A172 (cell line): ENCODE measurements around the gene RPL12. TPM values are rescaled to one million over a fixed set of nuclear protein-coding genes. Genes with fewer than 3 reads are reported as not detected.

ENCODE experiments used
- DNase-seq: peaks from one replicate; pipeline ENCODE4 v3.0.0-alpha.2; 2015; ENCODE audit warnings: low spot score
- total RNA-seq: library from RNA; depleted of rRNA; stranded (reverse); fragments of >200 nt; shearing (Covaris generic); gene quantifications from 2 replicates; pipeline ENCODE4 v1.2.3, GENCODE V29; 2014; rRNA removed

Gene RPL12
- total RNA-seq: 1,716 and 1,722 TPM in 2 replicates

DNA sequence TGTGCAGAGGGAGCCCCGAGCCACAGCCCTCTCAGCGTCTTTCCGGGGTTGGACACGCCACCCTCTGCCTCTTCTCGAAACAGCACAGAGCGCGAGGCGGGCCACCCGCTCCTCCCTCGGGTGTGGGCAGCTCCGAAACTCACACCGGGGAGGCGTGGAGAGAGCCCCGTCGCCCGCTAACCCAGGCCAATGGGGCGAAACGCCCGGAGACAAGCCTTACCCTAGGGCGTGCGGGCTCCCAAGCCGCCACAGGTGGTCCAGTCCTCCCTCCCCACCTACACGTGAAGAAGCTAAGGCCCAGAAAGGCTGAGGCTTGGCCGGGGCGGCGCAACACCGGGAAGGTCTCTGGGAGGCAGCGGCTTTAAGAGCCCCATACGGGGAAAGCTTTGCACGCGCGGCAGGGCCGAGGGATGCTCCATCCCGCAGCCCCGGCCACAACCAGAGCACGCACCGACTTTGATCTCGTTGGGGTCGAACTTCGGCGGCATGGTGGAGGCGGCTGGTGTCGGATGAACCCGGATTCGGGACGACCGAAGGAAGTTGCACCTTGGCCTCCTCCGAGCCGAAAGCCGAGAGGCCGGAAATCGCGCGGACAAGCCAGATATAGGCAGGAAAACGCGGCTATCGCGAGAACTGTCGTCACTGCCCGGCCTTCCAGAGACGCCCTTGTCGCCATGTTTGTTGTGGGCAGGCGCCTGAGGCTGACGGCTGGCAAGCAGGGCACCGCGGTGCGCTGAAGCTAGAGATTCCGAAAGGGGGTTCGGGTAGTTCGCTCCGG is at the start of gene RPL12, which contains the start of gene LRSAM1:
Gene RPL12 (minus strand): TSS at position 577 of the 778 bp plus-strand sequence. CDS start 89 bp downstream, at position 488.
Gene LRSAM1 (plus strand): TSS at position 681 of the 778 bp plus-strand sequence. CDS start 3,018 bp downstream, outside the sequence.
- DNase-seq: peak; percentile 97

DNA sequence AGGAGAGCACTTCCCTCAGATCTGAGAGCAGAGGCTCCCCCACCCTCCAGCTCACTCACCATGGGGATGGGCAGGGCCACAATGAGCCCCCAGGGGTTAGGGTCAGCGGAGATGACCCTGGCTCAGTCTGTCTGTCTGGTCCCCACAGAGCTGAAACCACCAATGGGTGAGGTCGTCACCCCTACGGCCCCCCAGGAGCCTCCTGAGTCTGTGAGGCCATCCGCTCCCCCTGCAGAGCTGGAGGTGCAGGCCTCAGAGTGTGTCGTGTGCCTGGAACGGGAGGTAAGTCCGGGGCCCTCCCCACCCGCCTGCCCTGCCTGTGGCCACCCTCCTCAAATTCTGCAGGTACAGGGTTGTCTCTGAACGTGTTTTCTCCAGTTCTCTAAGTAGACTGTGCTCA is 49.7 kb upstream of the RPL12 start:
- no peak for DNase-seq

DNA sequence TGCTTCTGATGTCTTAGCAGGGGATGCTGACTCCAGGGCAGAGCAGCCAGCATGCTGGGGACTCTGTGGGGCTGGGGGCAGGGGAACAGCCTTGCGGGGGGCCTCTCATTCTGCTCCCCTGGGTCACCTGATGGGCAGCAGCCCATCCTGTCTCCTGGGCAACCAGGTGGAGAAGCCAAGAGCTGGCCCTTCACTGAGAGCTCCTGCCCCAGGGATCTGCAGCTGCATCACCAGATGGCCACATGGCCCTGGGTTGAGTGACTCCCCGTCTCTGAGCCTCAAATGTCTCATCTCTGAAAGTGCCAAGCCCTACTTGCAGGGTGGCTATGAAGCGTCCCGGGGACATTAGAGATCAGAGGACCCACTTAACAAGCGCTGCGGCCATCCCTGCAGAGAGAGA is 49.2 kb upstream of the RPL12 start:
- DNase-seq: no peak

DNA sequence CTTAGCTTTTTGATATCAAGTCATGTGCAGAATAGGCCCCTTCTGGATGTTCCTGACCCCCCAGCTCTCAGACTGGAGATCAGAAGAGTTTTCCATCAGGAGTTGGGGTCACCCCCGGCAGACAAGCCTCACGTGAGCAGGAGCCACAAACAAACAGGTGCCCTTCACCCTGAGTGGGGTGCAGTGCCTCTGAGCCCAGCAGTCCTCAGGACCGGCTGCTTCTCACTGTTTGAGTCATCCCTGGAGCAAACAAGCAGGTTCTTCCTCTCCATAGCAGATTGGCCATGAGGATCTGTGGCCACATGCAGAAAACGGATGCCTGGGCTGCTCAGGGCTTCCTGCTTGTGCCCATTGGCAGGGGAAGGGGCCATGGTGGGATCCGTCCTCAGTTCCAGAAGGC is 47.1 kb upstream of the RPL12 start:
- no peak for DNase-seq

DNA sequence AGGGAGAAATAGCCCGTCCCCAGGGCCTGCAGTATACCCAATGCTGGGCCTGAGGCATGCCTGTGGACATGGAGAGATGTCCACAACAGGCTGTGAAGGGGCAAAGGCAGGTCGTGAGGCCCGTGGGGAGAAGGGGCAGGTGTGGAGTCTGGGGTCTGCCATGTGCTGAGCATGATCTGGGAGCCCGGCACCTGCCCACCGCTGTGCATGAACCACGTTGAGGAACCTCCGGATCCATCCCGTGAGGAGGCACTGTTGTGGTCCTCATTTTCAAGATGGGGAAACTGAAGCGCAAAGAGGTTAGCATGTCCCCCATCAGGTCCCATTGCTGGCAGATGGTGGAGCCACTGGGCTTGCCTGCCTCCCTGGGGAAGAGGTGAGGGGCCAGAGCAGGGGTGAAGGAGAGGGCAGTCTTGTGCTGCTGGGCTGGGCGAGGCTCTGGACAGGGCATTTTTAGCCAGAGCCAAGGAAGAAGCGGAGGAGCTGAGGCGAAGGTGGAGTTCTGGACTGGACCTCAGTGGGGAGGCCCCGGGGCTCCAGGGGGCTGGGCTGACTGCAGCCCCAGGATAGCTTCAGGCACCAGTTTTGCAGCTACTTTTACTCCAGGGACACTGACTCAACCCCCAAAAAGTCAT is 46.6 kb upstream of the RPL12 start:
- no peak for DNase-seq

DNA sequence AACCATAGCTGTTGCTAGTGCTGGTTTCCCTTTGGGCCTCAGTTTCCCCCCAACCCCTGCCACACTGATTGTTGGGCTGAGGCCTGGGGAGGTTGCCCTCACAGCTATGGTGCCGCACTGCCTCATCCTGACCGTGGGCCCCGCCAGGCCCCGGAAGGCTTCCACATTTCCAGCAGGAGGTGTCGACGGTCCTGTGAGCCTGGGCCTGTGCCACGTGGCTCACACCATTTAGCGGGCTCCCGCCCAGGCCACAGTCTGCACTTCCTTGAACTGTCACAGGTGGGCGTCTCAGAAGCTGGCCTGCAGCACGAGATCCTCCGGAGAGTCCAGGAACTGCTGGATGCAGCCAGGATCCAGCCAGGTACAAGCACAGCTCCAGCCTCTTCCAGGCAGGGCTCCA is 45.8 kb upstream of the RPL12 start:
- DNase-seq: no peak

DNA sequence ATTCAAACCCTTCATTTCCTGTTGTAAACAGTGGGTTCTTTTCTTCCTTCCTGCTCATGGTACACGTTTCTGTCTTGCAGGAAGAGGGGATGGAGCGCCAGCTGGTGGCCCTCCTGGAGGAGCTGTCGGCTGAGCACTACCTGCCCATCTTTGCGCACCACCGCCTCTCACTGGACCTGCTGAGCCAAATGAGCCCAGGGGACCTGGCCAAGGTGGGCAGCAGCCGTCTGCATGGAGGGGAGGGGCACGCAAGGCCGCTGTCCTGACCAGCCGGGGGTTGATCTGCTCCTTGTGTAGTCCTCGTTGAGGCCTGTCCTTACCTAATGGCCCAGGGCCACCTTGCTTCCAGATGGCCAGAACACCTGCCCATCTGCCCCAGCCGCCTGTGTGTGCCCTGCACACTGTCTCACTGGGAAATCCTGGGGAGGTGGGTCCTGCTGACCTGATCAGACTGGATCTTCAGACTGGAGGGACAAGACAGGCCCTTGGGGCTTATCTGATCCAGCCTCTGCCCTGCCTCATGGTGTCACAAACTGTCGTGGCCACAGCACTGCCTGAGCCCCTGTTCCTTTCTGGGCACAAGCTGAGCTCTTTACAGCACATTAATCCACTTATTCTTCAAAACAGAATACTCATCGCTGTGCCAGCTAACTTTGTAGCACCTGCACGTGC is 44.8 kb upstream of the RPL12 start:
- no peak for DNase-seq

DNA sequence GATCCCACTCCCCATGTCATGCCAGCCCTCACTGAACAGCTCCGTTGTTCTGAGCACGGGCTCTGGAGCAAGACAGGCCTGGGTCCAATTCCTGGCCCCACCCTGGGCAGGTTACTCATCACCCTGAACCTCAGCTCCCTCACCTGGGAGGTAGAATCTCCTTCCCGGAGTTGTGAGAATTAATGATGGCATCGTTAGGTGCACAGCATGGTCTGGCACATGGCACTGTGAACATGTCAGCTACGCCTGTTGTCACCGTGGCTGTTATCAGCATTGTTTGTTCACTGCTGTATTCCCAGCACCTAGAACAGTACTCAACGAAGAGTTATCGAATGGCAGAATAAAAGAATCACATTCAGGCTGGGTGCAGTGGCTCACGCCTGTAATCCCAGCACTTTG is 43.1 kb upstream of the RPL12 start:
- DNase-seq: no peak

DNA sequence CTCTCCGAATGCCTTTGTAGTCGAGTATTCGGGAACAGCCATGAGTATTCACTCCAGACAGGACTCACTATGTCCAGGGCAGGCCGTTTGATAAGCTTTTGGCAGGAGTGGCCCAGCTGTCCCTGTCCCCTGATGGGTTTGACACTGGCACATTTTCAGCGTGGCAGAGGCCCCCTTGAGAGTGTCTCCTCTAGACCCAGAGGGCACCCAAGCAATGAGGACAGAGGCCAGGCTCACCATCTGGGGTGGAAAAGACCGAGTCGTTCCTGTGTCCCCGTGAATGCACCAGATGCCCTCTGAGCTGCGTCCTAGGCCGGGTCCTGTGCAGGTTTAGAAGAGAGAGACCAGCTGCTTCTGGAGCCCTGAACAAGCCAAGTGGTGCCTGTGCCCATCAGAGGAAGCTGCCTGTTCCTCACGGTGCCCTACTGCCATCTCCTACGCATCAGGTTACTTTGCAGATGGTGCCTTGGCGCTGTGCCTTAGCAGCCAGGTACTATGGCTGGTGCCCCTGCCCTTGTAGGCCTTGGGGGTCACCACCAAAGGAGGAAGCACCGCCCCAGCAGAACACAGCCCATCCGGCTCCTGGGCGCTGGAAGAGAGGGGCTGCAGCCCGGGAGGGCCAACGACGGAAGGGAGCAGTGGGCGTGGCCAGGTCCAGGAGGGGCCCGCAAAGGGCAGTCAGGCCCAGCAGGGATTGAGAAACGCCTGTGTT is 42.5 kb upstream of the RPL12 start:
- DNase-seq: no peak

DNA sequence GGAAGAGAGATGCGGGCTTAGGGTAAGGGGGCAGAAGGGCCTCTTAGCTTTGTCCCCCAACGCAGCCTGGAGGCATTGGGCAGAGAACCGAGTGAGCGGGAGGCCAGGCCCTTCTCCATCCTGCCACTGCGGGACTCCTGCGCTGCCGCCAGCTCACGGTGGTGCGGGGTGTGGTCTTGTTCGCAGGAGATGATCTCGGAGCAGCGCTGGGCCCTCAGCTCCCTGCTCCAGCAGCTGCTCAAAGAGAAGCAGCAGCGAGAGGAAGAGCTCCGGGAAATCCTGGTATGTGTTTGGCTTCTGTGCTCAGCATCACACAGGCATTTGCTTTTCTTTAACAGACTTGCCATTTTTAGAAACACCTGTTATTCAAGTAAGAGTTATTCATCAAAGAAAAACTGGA is 41.4 kb upstream of the RPL12 start:
- no peak for DNase-seq

DNA sequence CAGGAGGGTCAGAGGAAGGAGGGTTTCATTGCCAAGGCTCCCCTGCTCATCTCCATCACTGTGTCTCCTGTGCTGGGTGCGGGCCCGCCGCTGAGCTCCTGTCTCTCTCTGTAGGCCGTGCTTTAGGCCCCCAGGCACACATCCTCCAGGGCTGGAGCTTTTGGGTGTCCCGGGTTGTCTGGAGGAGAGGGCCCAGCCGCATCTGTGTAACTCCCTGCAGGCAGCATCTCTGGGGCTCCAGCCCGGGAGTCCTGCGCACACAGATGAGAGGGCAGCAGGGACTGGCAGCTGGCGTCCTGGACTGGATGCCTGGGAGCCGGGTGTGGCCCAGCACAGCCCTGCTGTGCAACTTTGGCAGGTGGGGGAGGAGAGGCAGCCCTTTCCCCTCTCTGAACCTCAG is 40.3 kb upstream of the RPL12 start:
- DNase-seq: no peak

DNA sequence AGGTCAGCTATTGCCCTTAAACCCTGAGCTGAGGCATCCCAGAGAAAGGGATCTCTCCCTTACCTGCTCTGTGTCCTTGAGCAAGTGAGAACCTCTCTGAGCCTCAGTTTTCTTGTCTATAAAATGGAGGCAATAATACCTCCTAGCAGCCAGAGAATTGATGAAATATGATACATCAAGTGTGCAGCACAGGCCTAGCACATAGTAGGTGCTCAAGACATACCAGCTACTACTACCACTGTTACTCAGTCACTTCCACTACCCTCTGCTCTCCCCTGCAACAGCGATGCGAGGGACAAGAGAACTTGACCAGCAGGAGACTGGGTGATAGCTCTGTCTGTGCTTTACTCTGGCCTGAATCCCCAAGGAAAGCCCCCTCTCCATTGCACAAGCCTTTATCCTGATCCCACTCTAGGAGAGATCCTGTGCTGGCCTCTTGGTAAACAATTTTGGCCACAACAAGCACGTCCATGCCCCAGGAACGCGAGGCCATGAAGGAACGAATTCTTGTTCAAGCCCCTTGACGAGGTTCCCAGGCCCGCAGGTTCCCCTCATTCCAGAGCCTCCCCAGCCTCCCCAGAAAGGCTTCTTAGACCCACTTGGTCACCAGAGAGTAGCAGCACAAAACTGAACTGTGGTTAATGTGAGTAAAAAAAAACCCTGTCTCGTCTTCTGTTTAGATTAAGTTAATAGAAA is 39.5 kb upstream of the RPL12 start:
- no peak for DNase-seq

DNA sequence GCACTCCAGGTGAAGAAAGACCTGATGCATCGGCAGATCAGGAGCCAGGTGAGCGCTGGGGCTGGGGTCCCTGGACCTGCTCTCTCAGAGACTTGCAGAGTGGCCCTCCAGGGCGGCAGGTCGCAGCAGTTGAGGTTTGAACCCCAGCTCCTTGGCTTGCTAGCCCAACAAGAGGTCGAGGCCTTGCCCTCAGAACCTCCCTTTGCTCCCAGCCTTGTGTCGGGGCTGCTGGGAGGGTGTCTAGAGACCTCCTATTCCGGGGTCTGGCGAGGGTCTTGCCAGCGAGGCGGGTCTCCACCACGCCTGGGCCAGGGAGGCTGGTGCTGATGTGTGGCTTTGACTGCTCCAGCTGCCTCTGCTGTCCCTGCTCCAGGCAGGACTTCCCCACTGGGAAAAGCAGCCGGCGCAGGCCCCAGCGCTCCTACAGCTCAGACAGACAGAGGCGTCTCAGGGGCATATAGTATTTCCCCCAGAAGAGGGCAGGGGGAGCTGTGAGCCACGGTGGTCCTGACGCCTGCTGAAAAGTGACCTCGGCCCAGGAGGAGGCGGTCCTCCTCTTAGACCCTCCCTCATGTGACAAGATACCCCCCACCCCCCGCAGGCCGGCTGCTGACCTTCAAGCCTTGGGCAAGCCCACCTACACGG is 38.4 kb upstream of the RPL12 start:
- DNase-seq: no peak

DNA sequence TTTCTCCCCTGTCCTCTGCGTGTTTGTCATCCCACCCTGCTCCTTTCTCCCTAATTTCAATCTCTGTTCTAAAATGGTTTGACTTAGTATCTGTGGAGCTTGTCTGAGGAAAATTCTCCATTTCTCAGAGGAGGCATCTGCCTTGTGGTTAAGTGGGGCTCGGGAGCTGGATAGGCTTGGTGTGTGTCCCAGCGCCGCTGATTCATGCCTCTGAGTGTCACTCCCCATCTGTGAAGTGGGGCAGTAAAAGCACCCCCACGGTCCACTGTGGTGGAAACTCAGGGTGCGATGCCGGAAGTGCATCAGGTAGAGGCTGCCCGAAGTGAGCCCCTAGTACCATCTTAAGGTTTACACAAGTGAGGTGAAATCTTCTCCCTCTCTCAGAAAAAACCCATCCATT is 37.7 kb upstream of the RPL12 start:
- DNase-seq: no peak

DNA sequence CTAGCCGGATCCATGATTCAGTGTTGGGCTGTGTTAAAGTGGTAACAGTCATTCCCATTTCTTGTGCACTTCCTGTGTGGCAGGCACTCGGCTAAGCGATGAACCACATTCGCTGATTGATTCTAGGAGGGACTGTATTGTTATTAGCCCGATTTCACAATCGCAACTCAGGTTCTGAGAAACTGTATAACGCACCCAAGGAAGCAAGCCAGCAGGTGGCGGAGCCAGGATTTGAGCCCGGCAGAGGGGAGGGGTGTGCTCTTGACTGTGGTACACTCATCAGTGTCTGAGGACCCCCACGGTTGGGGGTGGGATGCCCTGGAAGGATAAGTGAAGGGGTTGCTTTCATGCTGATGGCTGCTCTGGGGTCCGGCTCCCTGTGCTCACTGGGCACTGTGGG is 34.8 kb upstream of the RPL12 start:
- DNase-seq: no peak

DNA sequence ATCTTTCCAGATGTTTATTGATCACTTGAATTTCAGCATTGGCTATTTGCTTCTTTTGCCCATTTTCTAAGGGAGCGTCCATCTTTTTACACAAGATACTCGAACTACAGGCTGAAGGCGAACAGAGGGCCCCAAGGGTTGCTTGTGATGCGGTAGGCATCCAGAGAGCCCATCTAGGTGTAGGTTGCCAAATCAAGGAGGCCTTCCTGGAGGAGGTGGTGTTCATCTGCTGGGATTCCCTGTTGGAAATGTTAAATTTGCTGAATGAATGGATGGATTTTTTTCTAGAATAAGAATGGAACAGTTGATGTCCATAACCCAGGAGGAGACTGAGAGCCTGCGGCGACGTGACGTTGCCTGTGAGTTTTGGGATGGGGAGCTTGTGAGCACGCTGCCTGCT is 31.5 kb upstream of the RPL12 start:
- no peak for DNase-seq

DNA sequence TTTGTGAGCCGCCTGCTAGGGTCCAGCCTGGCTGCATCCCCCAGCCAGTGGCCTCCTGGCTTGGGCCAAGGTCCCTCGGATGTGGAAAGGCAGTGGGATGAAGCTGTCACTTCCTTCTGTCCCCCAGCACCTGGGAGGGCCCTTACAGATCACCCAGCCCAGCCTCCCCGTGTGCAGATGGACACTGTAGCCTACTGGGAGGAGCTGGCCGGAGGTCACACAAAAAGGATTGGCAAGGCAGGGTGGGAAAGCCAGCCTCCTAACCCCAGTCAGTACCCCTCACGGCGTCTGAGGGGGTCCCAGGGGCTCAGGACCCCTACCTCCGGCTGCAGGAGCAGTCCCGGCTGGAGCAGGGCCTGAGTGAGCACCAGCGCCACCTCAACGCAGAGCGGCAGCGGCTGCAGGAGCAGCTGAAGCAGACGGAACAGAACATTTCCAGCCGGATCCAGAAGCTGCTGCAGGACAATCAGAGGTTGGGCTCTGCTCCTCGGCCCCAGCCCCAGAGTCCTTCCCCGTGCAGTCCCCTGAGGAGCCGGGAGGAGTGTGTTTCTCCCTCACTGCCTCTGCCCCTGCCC is 28.4 kb upstream of the RPL12 start:
- no peak for DNase-seq

DNA sequence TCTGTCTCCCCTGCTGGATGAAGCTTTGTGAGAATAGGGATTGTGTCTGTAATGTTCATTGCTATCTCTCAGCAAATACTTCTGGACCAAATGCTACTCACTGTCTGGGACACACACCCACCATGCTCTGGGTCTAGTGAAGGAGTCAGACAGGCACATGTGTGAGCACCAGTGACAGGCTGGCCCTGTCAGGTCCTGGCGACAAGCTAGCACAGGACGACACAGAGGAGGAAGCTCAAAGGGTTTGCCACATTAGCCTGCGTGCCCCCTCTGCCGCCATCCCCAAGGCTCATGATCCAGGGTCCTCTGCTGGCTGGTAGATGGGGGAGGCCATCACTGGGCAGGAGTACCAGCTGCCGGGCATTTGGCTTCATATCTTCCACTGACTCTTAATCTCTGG is 23.4 kb upstream of the RPL12 start:
- DNase-seq: no peak

DNA sequence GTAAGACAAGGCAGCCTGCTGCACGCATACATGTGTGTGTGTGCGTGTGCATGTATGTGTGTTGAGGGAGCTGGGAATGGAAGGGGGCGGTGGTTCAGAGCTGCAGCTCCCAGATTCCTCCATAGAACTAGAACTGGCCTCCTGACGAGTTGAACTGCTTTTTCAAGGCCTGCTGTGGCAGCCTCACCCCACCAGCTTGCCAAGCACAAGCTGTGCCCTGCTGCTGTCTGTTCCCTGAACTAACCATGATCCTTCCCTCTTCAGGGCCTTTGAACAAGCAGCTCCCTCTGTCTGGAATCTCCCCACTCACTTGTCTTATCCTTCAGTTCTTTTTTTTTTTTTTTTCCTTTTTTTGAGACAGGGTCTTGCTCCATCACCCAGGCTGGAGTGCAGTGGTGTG is 22.7 kb upstream of the RPL12 start:
- DNase-seq: no peak

DNA sequence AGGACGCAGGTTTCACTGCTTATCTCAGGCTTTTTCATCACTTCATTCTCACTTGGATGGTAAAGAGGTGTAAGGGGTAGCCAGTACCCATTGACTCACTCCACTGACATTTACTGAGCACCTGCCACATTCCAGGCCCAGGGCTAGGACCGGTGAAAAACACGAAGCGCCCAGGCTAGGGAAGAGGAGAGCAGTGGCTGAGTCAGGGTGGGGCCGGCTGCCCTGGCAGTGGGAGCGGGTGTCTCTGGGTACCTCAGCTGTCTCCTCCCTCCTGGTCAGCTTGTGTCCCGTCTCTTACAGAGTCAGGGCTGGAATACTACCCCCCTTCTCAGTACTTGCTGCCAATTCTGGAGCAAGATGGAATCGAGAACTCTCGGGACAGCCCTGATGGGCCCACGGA is 22.3 kb upstream of the RPL12 start:
- DNase-seq: no peak

DNA sequence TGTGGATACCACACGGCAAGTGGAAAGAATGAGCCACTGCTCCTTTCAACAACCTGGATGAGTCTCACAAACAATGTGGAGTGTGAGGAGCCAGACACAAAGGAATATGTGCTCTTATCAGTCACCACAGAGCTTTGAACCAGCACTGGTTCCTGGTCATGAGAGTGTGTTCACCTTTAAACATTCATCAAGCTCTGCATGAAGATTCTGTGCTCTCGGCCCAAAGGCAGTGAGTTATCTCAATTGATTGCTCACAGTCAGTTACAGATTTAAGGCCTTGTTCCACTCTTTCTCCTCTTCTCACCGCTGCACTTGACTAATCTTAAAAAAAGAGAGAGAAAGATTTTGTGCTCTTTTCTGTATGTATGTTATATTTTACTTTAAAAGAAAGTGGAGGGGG is 19.5 kb upstream of the RPL12 start:
- DNase-seq: no peak
